ENCODE results near the gene HUWE1.

The HUWE1 gene

DNA sequence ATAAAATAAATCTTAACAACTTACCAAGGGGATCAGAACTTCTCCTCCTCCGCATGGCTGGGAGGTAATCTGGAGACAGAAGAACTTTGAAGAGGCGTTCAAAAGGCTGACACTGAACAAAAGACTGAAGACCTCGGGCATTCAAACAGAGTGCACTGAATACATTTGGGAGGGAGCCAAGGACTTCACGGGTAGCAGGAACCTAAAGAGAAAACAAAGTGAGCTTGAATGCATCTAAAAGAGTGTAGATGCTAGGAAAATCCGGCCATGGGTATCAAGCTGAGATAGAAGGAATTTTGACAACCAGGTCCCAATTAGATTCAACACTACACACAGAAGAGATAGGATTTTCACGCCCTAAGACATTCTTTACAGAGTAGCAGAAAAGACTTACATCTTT lies 69.6 kb downstream of the HUWE1 start:
- no peak for FAIRE-seq
- no peak for DNase-seq (ENCODE audit: insufficient read length, low spot score)
- TF ChIP-seq POLR2A (IDR thresholded peaks at IDR 0.05; ENCODE audit: low read depth, low read length), result no peak

DNA sequence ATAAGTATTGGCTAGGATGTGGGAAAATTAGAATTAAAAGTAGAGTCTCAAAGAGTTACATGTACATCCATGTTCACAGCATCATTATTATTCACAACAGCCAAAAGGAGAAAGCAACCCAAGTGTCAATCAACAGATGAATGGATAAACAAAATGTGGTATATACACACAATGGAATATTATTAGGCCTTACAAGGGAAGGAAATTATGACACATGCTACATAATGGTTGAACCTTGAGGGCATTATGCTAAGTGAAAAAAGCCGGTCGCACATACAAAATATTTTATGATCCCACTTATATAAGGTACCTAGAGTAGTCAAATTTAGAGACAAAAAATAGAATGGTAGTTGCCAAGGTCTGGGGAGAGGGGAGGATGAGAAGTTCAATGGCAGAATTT lies 80.1 kb downstream of the HUWE1 start:
- FAIRE-seq (no peak), DNase-seq (ENCODE audit: insufficient read length, low spot score) (no peak)
- no peak for TF ChIP-seq POLR2A (IDR thresholded peaks at IDR 0.05; ENCODE audit: low read depth, low read length)

DNA sequence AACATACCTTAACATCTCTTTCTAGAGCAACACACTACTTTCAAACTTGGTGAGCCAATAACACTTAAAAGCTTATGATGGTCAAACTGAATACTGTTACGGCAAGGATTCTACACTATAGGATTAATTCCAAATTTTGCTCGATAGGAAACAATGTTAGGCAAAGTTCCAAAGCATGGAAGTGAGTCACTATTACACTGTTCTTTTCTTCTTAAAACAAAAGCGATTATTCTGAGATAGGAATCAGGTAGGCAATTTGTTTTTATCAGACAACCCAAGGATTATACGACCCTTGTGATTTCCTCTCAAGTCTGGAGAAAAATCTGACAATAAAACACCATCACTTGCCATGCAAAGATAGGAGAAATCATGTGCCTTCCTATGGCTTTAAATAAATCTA lies 81.5 kb downstream of the HUWE1 start:
- no peak for DNase-seq (ENCODE audit: insufficient read length, low spot score)
- no peak for FAIRE-seq
- TF ChIP-seq POLR2A (IDR thresholded peaks at IDR 0.05; ENCODE audit: low read depth, low read length), result no peak

DNA sequence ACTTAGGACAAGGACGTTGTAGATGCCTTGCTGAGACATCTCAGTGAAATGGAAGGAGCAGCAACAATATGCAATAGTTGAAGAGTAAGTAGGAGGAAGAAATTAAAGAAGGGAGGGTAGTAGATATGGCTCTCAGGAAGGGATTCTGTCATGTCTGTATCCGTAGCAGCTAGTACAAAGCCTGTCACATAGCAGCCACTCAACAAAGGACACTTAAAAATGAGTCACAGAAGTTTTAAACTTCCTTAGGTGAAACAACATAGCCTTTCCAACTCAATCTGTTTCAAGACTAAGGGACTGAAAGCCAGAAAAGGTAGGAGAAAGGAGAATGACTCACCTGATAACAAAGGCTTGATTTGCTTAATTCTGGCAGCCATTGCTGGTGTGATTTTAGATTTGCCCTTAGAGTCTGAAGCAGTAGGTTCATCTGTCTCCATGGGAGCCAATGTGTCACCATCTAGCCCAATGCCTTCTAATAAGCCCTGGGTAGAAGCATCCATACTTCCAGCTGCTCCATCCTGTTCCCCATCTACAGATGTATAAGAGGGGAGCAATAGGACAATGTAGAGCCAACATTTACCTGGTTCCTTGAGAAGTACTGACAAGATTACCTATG lies 86.6 kb downstream of the HUWE1 start:
- TF ChIP-seq POLR2A (IDR thresholded peaks at IDR 0.05; ENCODE audit: low read depth, low read length), result no peak
- DNase-seq (ENCODE audit: insufficient read length, low spot score) (no peak), FAIRE-seq (no peak)

DNA sequence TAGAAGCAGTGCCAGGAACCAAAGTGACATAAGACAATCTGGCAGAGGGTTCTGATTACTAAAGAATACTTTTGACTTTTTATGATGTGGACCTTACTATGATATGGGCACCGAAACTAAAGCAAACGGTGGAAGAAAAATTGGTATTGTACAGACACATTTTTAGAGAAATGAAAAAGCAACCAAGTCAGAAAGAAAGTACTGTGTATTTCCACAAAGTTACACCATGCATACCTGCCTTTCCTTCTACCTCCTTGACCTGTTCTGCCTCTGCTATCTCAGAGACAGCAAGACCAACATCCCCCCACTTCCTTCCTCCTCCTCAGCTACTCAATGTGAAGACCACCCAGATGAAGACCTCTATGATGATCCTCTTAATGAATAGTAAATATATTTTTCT lies 88.3 kb downstream of the HUWE1 start:
- FAIRE-seq (no peak), DNase-seq (ENCODE audit: insufficient read length, low spot score) (no peak)
- no peak for TF ChIP-seq POLR2A (IDR thresholded peaks at IDR 0.05; ENCODE audit: low read depth, low read length)

DNA sequence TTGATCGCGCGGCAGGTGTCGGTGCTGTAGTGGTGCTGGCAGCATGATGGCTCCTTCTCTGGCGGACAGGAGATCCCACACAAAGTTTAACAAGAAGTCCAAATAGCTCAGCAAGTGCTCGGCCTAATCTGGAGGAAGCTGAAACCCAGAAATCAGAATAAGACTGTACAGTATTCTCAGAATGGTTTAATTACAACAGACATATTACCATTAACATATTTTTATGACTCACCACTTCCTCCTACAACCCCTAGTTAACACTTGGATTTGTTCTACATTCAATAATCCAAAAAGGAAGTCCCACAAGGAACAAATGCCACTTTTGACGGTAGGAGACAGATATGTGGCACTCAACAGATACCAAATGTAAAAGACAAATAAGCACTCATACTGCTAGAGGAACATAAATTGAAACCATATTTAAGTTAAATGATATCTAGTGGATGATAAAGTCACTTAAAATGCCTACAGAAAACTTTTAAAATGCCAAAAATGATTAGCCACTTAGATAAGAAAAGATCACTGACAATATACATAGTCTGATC lies 91.2 kb downstream of the HUWE1 start:
- FAIRE-seq (no peak), DNase-seq (ENCODE audit: insufficient read length, low spot score) (no peak)
- no peak for TF ChIP-seq POLR2A (IDR thresholded peaks at IDR 0.05; ENCODE audit: low read depth, low read length)

DNA sequence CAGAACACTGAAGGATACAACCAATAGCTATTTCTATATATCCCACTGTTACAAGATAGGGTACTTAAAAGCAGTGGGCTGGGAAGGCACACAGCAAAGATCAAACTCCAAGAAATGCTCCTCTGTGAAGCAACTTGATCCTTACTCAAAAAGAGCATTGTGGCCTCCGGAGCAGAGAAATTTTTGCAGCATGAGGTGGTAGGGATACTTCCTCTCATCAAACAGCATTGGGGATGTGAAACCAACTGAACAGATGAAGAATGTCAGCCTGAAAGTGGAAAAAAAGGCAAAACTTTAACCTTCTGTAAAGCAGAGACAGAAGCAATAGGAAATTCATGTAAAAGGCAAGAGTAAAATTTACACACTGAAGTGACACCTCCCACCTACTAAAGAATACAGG lies 92.2 kb downstream of the HUWE1 start:
- no peak for TF ChIP-seq POLR2A (IDR thresholded peaks at IDR 0.05; ENCODE audit: low read depth, low read length)
- DNase-seq (ENCODE audit: insufficient read length, low spot score) (no peak), FAIRE-seq (no peak)

DNA sequence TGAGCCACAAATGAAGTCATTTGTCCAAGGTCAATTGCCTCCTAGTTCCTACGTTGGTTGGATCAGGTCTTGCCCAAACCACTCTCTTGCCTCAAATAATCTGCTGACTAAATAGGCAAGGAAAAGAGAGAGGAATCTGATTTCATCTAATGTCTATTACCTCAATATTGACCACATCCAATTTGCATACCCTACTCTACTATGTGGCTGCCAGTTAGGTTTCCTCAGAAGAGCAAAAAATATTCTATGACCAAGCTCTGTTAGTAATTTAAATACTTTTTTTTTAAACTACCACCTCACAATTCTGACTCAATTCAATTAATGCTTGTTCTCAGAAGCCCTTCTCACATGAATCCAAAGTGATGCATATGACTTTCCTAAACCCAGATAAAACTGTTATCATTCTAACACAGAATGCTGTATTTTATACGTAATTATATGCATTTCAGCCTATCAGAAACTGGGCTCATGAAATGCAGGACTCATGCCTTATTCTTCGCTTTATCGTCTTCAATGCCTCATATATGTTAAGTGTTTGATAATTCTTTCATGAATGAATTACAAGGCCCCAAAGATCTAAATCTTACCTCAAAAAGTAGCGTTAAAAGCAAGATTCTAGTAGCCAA lies 98.6 kb downstream of the HUWE1 start:
- DNase-seq (ENCODE audit: insufficient read length, low spot score) (no peak), FAIRE-seq (no peak)
- no peak for TF ChIP-seq POLR2A (IDR thresholded peaks at IDR 0.05; ENCODE audit: low read depth, low read length)

DNA sequence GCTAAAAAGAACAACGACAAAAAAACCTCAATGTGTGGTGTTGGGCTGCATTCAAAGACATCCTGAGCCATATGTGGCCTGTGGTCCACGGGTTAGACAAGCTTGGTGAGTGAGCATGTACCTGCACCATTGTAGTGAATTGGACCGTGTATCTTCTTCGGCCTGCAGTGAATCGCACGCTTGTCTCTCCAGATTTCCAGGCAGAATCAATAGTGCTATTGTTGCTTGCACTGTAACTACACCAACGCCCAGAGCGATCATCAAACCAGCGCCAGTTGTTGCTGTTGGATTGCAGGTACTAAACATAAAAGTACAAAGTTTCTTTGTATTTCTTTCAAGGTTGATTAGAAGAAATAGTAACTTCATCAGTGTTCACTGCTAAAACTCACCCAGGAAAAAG lies 101.6 kb downstream of the HUWE1 start:
- no peak for TF ChIP-seq POLR2A (IDR thresholded peaks at IDR 0.05; ENCODE audit: low read depth, low read length)
- FAIRE-seq (no peak), DNase-seq (ENCODE audit: insufficient read length, low spot score) (no peak)

DNA sequence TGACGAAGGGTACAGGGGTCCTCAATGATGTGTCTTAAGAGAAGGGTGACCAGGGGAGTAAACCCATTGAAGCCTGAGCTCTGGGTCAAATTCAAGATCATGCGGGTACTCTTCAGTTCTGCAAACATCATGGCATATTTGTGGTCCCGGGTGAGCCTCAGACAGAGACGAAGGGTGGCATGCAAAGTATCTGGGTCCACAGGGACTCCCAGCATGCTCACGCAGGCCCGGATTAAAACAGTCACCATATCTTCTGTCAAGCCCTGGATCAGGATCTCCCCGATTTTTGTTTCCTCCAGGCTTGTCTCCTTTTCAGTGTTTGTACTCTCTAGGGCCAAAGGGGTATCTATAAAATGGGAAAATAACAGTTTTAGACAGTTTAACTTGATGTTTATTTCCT lies 102.9 kb downstream of the HUWE1 start:
- no peak for TF ChIP-seq POLR2A (IDR thresholded peaks at IDR 0.05; ENCODE audit: low read depth, low read length)
- FAIRE-seq (no peak), DNase-seq (ENCODE audit: insufficient read length, low spot score) (no peak)

DNA sequence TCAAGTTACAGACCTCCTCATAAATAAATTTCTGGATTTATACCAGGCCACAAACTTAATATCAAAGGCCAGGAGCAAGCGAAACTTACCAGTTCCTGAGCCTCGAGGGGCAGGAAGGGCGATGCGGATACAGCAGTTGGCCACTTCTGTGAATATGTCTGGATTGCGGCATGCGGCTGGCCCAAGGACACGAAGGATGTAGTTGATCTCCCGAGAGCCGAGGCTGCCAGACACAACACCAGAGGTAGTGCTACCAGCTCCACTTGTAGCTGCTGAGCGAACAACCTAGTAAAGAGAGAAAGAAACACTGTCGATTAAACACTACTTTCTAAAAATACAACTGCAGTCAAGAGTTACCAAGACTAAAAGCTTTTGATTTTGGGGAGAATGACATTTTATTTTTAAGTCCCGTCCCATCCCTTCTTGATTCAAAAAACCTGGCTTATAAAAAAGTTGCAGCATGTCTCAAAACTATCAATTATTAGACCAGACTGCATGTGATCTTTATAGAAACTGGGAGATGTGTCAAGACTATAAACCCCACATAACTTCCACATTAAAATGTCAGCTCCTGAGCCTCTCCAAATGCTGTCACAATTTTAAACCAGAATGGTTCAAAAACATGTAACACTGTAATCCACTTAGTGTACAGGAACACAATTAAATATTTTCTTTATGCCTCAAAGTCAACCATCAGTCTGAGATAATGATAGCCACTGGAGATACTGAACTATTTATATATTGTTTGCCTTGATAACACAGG lies 105.6 kb downstream of the HUWE1 start:
- no peak for FAIRE-seq
- no peak for DNase-seq (ENCODE audit: insufficient read length, low spot score)
- no peak for TF ChIP-seq POLR2A (IDR thresholded peaks at IDR 0.05; ENCODE audit: low read depth, low read length)

DNA sequence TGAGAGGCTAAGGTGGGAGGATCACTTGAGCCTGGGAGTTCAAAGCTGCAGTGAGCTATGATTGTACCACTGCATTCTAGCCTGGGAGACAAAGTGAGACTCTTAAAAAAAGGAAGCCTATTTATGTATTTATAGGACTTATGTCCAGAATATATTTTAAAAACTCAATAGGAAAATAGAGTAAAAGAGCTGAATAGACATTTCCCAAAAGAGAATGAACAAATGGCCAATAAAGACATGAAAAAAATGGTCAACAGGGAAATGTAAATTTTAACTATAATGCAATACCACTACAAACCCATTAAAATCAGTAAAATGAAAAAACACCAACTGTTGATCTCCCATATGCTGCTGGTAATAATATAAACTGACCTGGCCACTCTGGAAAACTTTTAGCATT lies 115.0 kb downstream of the HUWE1 start:
- DNase-seq (ENCODE audit: insufficient read length, low spot score) (no peak), FAIRE-seq (no peak)
- no peak for TF ChIP-seq POLR2A (IDR thresholded peaks at IDR 0.05; ENCODE audit: low read depth, low read length)

DNA sequence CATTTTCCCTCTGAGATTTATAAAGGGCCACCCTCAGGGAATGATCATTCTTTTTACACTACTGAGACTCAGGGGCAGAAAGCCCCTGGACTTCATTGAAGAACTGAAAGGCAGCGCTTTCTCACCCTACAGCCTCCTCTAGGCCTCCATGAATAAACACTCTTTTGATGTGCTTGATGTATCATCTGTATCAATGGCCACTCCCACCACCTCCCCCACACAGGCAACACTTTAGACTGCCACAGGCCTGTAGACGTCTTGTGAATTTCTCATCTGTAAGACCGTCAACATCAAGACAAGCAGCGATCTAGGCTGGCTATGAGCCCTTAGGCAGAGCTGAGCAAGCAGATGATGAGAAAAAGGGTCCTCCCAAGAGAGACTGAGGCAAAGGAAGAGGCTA lies 123.2 kb downstream of the HUWE1 start:
- no peak for TF ChIP-seq POLR2A (IDR thresholded peaks at IDR 0.05; ENCODE audit: low read depth, low read length)
- FAIRE-seq (no peak), DNase-seq (ENCODE audit: insufficient read length, low spot score) (no peak)

DNA sequence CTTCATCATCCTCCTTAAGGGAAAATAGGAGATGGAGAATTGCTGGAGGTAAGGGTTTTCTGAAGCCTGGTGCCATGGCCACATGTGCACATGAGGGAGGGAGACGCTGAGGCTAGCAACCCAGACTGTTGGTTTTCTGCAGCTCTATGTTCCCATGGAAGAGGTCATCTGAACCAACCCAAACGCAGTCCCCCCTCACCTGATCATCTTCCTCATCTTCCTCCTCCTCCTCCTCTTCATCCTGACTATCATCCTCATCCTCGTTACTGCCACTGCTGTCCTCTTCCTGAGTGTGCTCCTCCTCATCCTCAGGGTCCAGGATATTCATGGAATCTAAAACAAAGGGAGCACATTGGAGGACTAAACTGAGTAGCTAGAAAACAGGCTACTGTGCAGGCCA lies 124.6 kb downstream of the HUWE1 start:
- DNase-seq (ENCODE audit: insufficient read length, low spot score) (no peak), FAIRE-seq (no peak)
- TF ChIP-seq POLR2A (IDR thresholded peaks at IDR 0.05; ENCODE audit: low read depth, low read length), result no peak

DNA sequence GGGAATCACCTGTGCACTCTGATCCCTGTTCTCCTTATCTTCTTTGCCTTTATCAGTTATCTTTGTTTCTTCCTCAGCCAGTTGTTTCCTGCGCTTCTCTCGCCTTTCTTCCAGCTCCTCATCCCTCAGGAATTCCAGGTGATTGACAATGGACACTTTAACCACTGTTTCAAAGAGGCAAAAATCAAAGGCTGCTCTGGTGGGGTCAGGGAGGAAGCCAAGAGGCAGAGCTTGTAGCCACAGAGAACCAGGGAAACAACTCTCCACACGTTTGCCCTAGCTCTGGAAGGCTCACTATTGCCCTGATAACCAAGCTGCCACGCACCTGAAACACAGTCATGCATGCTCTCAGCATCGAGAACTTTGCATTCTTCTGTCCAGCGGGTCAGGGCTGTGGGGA lies 127.9 kb downstream of the HUWE1 start:
- DNase-seq (ENCODE audit: insufficient read length, low spot score) (no peak), FAIRE-seq (no peak)
- TF ChIP-seq POLR2A (IDR thresholded peaks at IDR 0.05; ENCODE audit: low read depth, low read length), result no peak

Data from H54 (cell line).